HepG2 (cell line): Measurements from ENCODE around the gene FRMD3. TPM values are rescaled to one million over a fixed set of nuclear protein-coding genes. Genes with fewer than 3 reads are reported as not detected.

Experiments
- ATAC-seq: fragments of 200-7000 bp; cut with Tn5 transposase; 3 replicates; pipeline ENCODE4 v1.9.1; 2020; ENCODE audit warnings: mild to moderate bottlenecking, moderate library complexity
- BruUV-seq: library from RNA; stranded (reverse); fragments of 400-500 nt; replicated peaks from 2 replicates; lab custom pipeline; 2021; lab: Mats Ljungman, UMichigan
- CTCF ChIA-PET: fragments of 300-600 bp; formaldehyde crosslinking; extraction: SDS; loops from one replicate; lab custom pipeline; 2021; ENCODE audit warnings: low total read pairs, inconsistent platforms, low intra/inter-chr PET ratio; lab: Yijun Ruan, JAX
- POLR2A ChIA-PET: fragments of 350-600 bp; sonication (Branson Sonifier 250); formaldehyde crosslinking; loops from one replicate; lab custom pipeline; 2020; ENCODE audit warnings: antibody characterized with exemption, inconsistent platforms; lab: Yijun Ruan, JAX
- DNase-seq: peaks from one replicate; pipeline ENCODE4 v3.0.0-alpha.2; 2015; ENCODE audit warnings: low spot score
- FAIRE-seq: peaks from 3 replicates; lab custom pipeline; 2011; peaks lifted over from hg19 to GRCh38; lab: Jason Lieb, UNC
- H2AFZ ChIP-seq: one replicate; pipeline ENCODE4 v1.6.1; 2011; ENCODE audit warnings: low read length, inconsistent platforms
- H3K27ac ChIP-seq: fragments of 300-600 bp; 3 replicates; pipeline ENCODE4 v1.8.0; 2011; ENCODE audit warnings: mixed run types, mild to moderate bottlenecking, mixed read lengths, low read length, inconsistent platforms; ENCODE audit not compliant: insufficient read depth; ENCODE audit errors: extremely low read length
- H3K27me3 ChIP-seq, 2 experiments: fragments of 200-600 bp in 1 of 2; 2 replicates in 1 of 2; 3 replicates in 1 of 2; pipeline versions ENCODE4 v1.6.0 to v1.8.0; 2011; ENCODE audit warnings: low read length in 2 of 2, mild to moderate bottlenecking in 2 of 2, moderate library complexity in 2 of 2, inconsistent platforms in 1 of 2; ENCODE audit not compliant: insufficient read depth in 2 of 2, control insufficient read depth in 1 of 2
- H3K36me3 ChIP-seq, 2 experiments: fragments of 200-600 bp in 1 of 2; replicated peaks in 1 of 2; 2 replicates in 1 of 2; 3 replicates in 1 of 2; pipeline versions ENCODE4 v1.5.1 to v1.8.0; 2011; ENCODE audit warnings: low read length in 2 of 2, inconsistent platforms in 1 of 2; ENCODE audit not compliant: insufficient read depth in 2 of 2, control insufficient read depth in 1 of 2
- H3K4me1 ChIP-seq: 2 replicates; pipeline ENCODE4 v1.5.1; 2012; ENCODE audit warnings: low read length, inconsistent platforms; ENCODE audit not compliant: insufficient read depth
- H3K4me2 ChIP-seq: 2 replicates; pipeline ENCODE4 v1.6.0; 2011; ENCODE audit warnings: low read depth, low read length, inconsistent platforms
- H3K4me3 ChIP-seq, 3 experiments: fragments of 200-600 bp in 1 of 3; sonication (generic), shearing (Covaris generic) in 1 of 3; replicated peaks in 1 of 3; 2 replicates each; pipeline ENCODE4 v1.5.1; 2011 to 2016; ENCODE audit warnings: low read length in 3 of 3, inconsistent platforms in 2 of 3, low read depth in 2 of 3, mild to moderate bottlenecking in 2 of 3, control low read depth in 1 of 3, mixed read lengths in 1 of 3; ENCODE audit not compliant: insufficient read depth in 1 of 3
- H3K79me2 ChIP-seq: one replicate; pipeline ENCODE4 v1.6.1; 2011; ENCODE audit warnings: low read length, inconsistent platforms; ENCODE audit not compliant: insufficient read depth
- H3K9ac ChIP-seq: 2 replicates; pipeline ENCODE4 v1.6.0; 2011; ENCODE audit warnings: mild to moderate bottlenecking, low read depth, low read length, inconsistent platforms; ENCODE audit not compliant: insufficient read depth
- H3K9me3 ChIP-seq: 2 replicates; pipeline ENCODE4 v1.5.1; 2012; ENCODE audit warnings: mild to moderate bottlenecking, low read length
- H4K20me1 ChIP-seq: 2 replicates; pipeline ENCODE4 v1.6.0; 2011; ENCODE audit warnings: inconsistent platforms, mild to moderate bottlenecking, low read length, moderate library complexity; ENCODE audit not compliant: insufficient read depth
- CBX5 ChIP-seq: sonication (generic); formaldehyde crosslinking; IDR thresholded peaks from 2 replicates; pipeline ENCODE4 v1.4.0; 2020; ENCODE audit warnings: missing genetic modification reagents, borderline replicate concordance
- CHCHD3 ChIP-seq: sonication (generic); formaldehyde crosslinking; IDR thresholded peaks from 2 replicates; pipeline ENCODE4 v1.8.0; 2022; ENCODE audit warnings: mild to moderate bottlenecking, missing genetic modification reagents, moderate library complexity
- FOXO4 ChIP-seq: sonication (generic); formaldehyde crosslinking; conservative IDR thresholded peaks from 2 replicates; pipeline ENCODE4 v1.8.1; 2023; ENCODE audit warnings: missing genetic modification reagents
- HIVEP1 ChIP-seq: sonication (generic); formaldehyde crosslinking; IDR thresholded peaks from 2 replicates; pipeline ENCODE4 v1.4.0; 2020; ENCODE audit warnings: mild to moderate bottlenecking, missing genetic modification reagents
- HMG20A ChIP-seq: IDR thresholded peaks from 2 replicates; pipeline ENCODE4 v1.6.1; 2016; ENCODE audit warnings: borderline replicate concordance
- HMGXB4 ChIP-seq, 2 experiments: sonication (generic) in 1 of 2; formaldehyde crosslinking in 1 of 2; IDR thresholded peaks; 2 replicates each; pipeline versions ENCODE4 v1.4.0 to v1.6.1; 2018 to 2020; ENCODE audit warnings: missing genetic modification reagents in 2 of 2, borderline replicate concordance in 1 of 2, low read depth in 1 of 2, mild to moderate bottlenecking in 1 of 2, missing biosample characterization in 1 of 2
- PRPF4 ChIP-seq: fragments of 200-400 bp; formaldehyde crosslinking; IDR thresholded peaks from 2 replicates; pipeline ENCODE4 v1.6.1; 2016; ENCODE audit warnings: low read length, low read depth; ENCODE audit not compliant: poor library complexity, severe bottlenecking
- RBAK ChIP-seq: sonication (generic); formaldehyde crosslinking; IDR thresholded peaks from 2 replicates; pipeline ENCODE4 v1.5.1; 2020; ENCODE audit warnings: mild to moderate bottlenecking, missing genetic modification reagents
- RORA ChIP-seq: sonication (generic); formaldehyde crosslinking; IDR thresholded peaks from 2 replicates; pipeline ENCODE4 v1.5.0; 2020; ENCODE audit warnings: mild to moderate bottlenecking, missing genetic modification reagents, moderate library complexity
- SP1 ChIP-seq, 2 experiments: fragments of 450-650 bp in 1 of 2; sonication (generic) in 1 of 2; formaldehyde crosslinking in 1 of 2; IDR thresholded peaks; 2 replicates each; pipeline versions ENCODE4 v1.4.0 to v1.6.1; 2016 to 2020; ENCODE audit warnings: missing genetic modification reagents in 1 of 2
- TFAP4 ChIP-seq: sonication (generic); IDR thresholded peaks from 2 replicates; pipeline ENCODE4 v1.6.1; 2016; ENCODE audit warnings: low read depth, borderline replicate concordance
- TGIF2 ChIP-seq: IDR thresholded peaks from 2 replicates; pipeline ENCODE4 v1.6.1; 2016; ENCODE audit warnings: control low read depth, missing compliant biosample characterization
- TOE1 ChIP-seq: sonication (generic); formaldehyde crosslinking; IDR thresholded peaks from 2 replicates; pipeline ENCODE4 v1.4.0; 2020; ENCODE audit warnings: mild to moderate bottlenecking, missing genetic modification reagents
- ZNF564 ChIP-seq: sonication (generic); formaldehyde crosslinking; IDR thresholded peaks from 2 replicates; pipeline ENCODE4 v1.8.1; 2023; ENCODE audit warnings: mild to moderate bottlenecking, missing genetic modification reagents
- ZNF577 ChIP-seq: sonication (generic); formaldehyde crosslinking; IDR thresholded peaks from 2 replicates; pipeline ENCODE4 v1.4.0; 2020; ENCODE audit warnings: mild to moderate bottlenecking, low read depth, missing genetic modification reagents, borderline replicate concordance
- WGBS: methylation state at CpG from one replicate; pipeline ENCODE4 v1.1.6; 2017; ENCODE audit warnings: low lambda C conversion rate; 5-methylcytosine and 5-hydroxymethylcytosine counted together
- in situ Hi-C: cut with HindIII; loops from 2 replicates; pipeline ENCODE4 v1.10.0; 2017; ENCODE audit warnings: low pct_unique_long_range_greater_than_20kb; ENCODE audit not compliant: extremely low pct_ligation_motif_present
- intact Hi-C: fragments of 100-400 bp; cut with micrococcal nuclease; formaldehyde crosslinking; loops from one replicate; pipeline ENCODE4 v1.10.0; 2022; ENCODE audit not compliant: unreplicated experiment
- polyA plus RNA-seq, 8 experiments: library from polyadenylated mRNA; depleted of rRNA in 3 of 8; stranded (reverse) in 7 of 8; unstranded in 1 of 8; fragments of >200 nt; fragmentation: Illumina TruSeq in 4 of 8; extraction: Trizol in 4 of 8; gene quantifications; 2 replicates each; pipeline versions ENCODE4 v1.2.1 to v1.2.3, GENCODE V29; 2011 to 2016; ENCODE audit warnings: low read depth in 4 of 8, missing spikeins in 1 of 8, mixed read lengths in 1 of 8; ENCODE audit not compliant: insufficient read depth in 1 of 8
- total RNA-seq, 5 experiments: library from RNA; depleted of rRNA; stranded (reverse); fragments of >200 nt; fragmentation: Illumina TruSeq; extraction: Trizol; gene quantifications; 2 replicates each; pipeline ENCODE4 v1.2.3, GENCODE V29; 2016; ENCODE audit warnings: low read depth in 1 of 5

The FRMD3 gene
- total and polyA plus RNA-seq, 2 of the 13 experiments (the other 11 are each of a cell fraction or from before 2014, with no cell fraction given): 3.2 to 7.7 TPM

GRCh38 chr9:83312537-83312936 lies 225.7 kb downstream of the FRMD3 start:
- H3K4me2 ChIP-seq: no peak overlapping the region
- FAIRE-seq (no peak), ATAC-seq (no peak), DNase-seq (no peak)
- H3K9me3 ChIP-seq: no peaks in the 10 kb centered on the region
- no TSS peak for BruUV-seq
- no peak overlapping the region for H3K27ac ChIP-seq
- no peaks in the 10 kb centered on the region for H4K20me1 ChIP-seq
- TF ChIP-seq FOXO4 (CRISPR knock-in tag) (no peak), HMG20A (no peak), TGIF2 (CRISPR knock-in tag) (no peak), CBX5 (CRISPR knock-in tag) (no peak), CHCHD3 (no peak), TFAP4 (no peak), ZNF564 (CRISPR knock-in tag) (no peak), RORA (no peak), SP1 (IDR thresholded peaks at IDR 0.05) (no peak), SP1 (CRISPR knock-in tag; IDR thresholded peaks at IDR 0.05) (no peak), ZNF577 (CRISPR knock-in tag) (no peak), HIVEP1 (CRISPR knock-in tag) (no peak), PRPF4 (no peak), TOE1 (no peak), RBAK (no peak), HMGXB4 (CRISPR knock-in tag; IDR thresholded peaks at IDR 0.05; ENCODE audit: borderline replicate concordance in 1 of 2, low read depth in 1 of 2) (no peak)
- no peak overlapping the region for H2AFZ ChIP-seq
- H3K9ac ChIP-seq: no peak overlapping the region
- H3K79me2 ChIP-seq: no peaks in the 10 kb centered on the region
- ChIA-PET CTCF (no interaction called here), POLR2A (no interaction called here)
- no peaks in the 10 kb centered on the region for H3K27me3 ChIP-seq
- 97% methylated on average over 11 of the region's 11 CpGs for WGBS
- in situ Hi-C loops (no loop called here), intact Hi-C loops (no loop called here)
- H3K36me3 ChIP-seq: peaks cover 0 to 34% of the 10 kb centered on the region in 2 experiments; a peak in 3 of 5 replicates
- H3K4me1 ChIP-seq: no peaks in the 10 kb centered on the region
- H3K4me3 ChIP-seq: no peak overlapping the region
